Measurements from ENCODE around the gene LZIC.
A peak's percentile ranks its signal among the peaks of the same experiment; 100 is the strongest.
"Not testable (repeated sequence)": the region's sequence is repeated elsewhere in the genome, so short reads cannot be mapped to it uniquely, and the experiment has no call there.

Gene LZIC

DNA sequence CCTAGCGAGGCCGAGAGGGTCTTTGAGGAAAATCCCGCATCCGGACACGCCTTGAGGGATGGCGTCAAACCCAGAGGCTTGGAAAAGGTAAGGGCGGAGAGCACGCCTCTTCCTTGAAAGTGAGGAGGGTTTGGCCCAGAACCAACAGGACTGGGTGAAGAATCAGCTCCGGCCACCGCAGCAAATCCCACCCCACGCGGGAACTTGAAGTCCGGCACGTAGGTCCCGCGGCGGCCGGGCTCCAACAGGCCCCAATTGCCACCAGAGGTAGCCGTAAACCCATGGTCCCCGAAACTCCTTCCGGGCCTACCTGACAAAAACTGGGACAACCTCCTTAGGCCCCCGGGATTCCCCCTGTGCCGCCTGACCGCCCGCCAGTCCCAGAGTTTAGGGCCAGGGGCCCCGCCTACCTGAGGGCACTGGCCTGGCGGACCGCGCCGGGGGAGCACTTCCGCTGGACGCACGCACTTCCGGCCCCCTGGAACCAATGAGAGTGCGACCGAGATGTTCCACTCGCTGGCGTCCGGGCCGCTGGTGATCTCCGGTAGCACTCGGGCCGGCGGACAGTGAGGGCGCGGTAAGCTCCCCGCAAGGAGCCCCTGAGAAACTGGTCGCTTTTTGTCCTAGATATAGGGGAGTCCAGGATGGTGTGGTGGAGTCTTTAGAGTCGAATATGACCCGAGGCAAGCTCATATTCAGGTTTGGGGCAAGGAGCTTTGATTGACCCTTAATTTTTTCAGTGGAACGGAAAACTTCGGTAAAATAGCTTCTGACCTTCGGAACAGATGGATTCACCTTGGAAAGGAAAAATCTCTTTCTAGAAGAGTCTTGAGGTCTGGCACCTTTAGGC is at the start of gene LZIC, which contains the start of gene NMNAT1:
TSS of gene LZIC (minus strand) at position 453 of the 850 bp plus-strand sequence. CDS start 6,772 bp downstream, outside the sequence.
TSS of gene NMNAT1 (plus strand) at position 537 of the 850 bp plus-strand sequence. CDS start 28,599 bp downstream, outside the sequence.
- DNase-seq = peak; percentile 91

DNA sequence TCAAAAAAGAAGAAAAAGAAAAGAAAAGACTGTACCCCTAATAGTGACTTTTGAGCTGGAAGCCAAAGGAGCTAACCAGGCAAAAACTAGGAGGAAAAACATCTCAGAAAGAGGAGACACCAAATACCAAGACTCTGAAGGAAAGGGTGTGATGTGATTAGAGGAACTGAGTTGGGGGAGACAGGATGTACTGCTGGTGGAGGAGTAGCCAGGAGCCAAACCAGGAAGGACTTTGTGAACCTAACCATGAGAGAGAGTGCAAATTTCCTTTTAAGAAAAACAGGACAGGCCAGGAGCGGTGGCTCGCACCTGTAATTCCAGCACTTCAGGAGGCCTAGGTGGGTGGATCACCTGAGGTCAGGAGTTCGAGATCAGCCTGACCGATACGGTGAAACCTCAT is 49.7 kb upstream of the LZIC start:
- DNase-seq = no peak

DNA sequence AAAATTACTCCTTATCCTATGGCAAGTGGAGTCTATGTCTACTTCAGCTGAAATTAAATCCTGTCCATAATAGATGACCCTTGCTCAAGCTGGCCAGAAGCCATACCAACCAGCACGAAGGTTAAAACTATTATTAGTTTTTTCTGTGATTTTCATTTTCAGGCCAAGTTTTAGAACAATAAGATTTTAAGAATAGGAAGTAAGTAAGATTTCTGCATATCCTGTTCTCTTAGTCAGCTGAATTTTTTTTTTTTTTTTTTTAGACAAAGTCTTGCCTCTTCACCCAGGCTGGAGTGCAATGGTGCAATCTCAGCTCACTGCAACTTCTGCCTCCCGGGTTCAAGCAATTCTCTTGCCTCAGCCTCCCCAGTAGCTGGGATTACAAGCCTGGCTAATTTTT is 47.8 kb upstream of the LZIC start:
- no peak for DNase-seq

DNA sequence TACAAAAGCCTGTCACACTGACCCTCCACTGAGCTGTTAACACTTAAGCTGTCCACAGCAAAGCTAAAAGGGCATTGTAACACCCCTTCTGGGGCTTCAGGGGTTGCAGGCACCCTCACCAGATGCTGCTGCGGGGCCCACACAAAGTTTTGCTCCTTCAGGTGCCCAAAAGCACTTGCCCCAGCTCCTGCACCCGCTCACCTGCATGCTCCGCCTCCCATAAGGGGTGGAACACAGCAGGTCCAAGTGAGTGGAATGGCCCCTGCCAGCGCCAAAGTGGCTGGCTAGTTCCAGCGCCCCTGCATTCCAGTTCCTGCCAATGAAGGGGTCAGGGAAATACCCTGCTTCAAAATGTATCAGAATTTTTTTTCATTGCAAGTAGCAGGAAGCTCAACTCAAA is 46.6 kb upstream of the LZIC start:
- no peak for DNase-seq

DNA sequence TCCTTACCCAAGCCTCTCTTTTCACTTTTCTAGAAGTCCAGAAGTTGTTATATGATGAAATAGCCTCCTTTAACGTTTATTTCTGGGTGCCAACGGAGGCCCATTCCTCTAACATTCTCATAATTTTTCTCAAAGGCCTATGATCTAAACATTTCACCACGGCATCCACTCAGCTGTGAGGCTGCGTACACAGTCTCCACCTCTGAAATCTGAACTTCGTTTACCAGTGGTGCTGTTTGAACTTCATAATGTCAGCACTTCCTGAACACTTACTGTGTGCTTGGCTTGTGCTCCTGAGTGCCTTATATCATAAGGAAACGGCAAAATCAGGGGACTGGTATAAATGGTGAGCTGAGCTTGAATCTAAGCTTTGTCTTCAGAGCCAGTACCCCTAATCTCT is 41.8 kb upstream of the LZIC start:
- no peak for DNase-seq

DNA sequence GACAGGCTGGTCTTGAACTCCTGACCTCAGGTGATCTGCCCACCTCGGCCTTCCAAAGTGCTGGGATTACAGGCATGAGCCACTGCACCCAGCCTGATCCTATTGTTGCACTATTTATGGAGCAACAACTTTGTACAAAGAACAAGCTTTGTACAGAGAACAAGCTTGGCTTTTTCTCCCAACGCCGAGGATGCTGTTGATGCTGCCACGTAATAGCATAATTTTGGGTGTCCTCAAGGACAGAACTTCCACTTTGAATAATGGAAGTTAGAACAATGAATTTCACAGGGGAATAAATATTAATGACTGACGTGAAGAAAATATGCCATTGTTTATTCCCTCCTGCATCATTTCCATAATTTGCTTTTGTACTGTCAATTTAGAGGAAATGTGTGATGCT is 41.1 kb upstream of the LZIC start:
- no peak for DNase-seq

DNA sequence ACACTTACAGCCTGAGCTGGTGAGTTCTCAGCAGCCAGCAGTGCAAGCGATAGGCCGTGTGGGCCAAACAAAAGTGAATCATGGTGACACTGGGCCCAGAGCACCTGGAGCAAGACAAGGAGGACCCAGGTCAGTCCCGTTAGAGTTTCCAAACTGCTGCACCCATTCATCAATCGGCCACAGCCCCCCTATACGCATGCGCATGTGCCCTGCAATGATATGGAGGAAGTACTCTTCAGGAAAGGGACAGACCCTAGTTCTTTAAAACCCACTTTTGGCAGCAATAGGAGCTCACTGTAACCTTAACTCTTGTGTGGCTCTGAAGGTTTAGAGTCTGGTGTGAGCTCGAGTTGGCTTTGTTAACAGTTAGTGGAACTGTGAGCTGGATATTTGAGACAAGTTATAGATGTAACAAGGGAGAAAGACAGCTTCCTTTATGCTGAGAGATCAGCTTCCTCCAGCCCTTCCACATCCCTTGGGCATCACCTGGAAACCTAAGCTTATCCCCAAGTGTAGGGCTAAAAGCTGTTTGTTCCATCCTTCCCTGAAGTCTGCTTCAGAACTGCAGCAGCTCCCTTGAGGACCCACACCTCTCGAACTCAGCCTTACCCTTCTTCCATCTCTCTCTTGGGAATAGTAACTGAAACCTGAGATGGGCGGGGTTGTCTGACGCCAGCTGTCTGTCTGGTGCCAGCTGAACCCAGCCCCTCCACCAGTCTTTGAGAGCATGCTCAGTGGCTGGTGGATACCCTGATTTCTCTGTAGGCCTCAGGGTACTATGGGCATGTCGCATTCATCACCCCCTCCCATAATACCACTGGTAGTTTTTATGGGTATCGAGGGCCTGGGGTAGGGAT is 17.7 kb upstream of the LZIC start:
- peak; percentile 99 for DNase-seq

DNA sequence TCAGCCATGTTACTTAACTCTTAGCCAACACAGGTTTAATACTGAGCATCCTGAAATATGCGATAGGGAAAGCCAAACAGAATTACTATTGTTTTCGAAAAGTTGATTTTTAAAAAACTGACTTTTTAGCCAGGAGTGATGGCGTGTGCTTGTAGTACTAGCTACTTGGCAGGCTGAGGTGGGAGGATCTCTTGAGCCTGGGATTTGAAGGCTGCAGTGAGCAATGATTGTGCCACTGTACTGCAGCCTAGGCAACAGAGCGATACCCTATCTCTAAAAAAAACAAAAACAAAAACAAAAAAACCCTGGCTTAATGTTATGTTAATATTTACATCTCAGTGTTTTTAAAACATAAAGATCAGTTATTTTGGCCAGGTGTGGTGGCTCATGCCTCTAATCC is 16.8 kb upstream of the LZIC start:
- peak; percentile 11 for DNase-seq

DNA sequence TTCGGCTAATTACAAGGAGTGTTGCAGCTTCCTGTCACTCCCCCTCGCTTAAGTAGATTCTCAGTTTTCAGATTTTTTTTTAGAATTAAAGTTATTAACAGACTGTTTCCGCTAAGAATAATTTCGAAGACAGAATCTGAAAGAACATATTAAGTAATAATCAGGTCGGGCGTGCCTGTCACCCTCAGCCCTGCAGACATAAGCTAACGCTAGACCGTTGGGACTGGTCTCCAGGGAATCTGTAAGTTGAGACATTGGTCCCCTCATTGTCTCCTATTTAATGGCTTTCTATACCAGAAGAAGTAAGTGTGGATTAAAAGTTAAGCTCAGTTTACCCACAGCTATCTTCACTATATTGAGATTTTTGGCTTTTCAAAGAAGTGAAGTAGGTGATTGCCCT is 14.5 kb upstream of the LZIC start:
- DNase-seq = peak; percentile 20

DNA sequence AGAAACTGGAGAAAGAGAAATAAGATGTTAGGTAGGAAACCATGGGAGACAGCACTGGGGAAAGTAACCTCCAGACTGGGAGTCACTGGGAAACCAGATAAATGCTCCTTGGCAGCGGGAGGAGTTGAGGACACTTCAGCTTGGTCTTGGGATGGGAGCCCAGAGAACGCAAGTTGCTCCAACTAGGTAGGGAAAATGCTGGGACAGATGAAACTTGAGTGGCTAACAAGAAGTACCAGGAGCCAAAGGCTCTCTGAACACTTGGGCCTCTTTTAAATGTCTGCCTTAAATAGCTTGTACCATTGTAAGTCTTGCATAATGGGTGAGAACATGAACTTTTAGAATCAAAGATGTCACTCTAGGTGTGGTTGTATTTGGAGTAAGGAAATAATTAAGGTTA is 3.1 kb upstream of the LZIC start:
- no peak for DNase-seq

DNA sequence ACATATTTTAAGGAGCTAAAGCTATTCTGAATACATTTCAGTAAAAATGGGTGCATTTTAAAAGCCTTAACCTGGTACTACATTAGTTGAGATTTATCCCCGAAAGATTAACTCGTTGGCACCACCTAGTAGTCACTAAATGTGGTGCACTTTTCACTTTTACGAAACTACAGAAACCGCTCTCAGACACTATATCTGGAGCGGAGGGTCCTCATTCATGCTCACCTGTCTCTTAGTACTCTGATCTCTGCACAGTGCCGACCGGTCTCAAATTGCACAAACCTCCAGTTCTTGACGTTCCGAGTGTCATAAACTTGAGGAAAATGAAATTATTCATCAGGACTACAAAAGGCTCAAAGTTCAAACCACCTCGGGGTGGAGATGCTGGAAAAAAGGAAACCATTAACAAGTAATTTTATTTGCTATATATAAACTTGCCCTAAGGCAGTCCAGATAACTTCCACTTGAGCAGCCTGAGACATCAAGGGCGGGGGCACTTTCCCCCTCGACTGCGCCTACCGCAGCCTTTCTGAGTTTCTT is 722 bp downstream of the LZIC start:
- DNase-seq = peak; percentile 68

DNA sequence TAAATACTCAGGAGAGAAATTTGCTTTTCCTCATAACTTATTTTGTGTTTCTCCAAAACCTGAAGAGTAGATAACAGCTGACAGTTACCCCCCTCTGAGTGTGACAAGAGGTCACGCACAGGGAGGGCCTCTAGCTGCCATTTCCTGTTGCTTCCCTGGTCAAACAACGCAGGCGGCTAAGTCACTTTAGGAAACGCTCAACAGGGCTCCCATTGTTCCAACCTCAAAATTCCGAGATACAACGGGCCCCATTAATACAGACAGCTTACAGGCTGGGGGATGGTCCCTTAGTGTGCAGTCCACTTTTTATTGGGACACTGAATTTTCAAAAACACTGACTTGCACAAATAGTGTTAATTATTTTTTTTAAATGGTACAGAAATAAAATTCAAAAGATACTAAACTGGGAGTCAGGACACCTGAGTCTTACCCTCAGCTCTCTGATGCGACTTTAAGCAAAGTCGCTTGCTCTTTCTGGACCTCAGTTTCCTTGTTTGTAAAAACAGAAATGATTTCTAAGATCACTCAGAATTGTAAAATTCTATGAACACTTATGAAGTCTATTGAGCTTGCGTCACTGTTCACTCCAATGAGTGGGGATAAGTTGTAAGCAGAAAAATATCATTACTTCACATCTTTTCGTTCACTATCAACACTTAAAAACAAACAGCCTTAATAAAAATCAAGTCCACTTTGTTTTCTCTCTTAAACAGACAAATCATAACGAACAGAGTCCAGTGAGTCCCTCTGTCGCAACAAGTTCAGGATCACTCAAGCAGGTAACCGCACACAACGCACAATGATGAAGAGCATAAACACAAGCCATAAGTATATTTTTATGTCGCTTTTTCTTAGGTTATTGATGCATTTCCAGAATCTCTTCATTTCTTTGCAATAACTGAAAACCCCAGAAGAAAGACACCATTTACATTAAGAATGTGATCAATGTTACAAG is 13.5 kb downstream of the LZIC start:
- DNase-seq = no peak

DNA sequence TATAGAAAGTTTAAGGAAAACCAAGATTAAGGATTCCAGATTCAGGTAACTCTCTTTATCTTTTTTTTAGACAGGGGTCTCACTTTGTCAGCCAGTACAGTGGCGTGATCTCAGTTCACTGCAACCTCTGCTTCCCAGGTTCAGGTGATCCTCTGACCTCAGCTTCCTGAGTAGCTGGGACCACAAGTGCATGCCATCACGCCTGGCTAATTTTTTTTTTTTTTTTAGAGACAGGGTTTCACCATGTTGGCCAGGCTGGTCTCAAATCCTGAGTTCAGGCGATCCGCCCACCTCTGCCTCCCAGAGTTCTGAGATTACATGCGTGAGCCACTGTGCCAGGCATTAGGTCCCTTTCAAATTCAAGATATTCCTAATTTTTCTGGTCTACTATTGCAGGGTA is 15.9 kb downstream of the LZIC start:
- DNase-seq = no peak

DNA sequence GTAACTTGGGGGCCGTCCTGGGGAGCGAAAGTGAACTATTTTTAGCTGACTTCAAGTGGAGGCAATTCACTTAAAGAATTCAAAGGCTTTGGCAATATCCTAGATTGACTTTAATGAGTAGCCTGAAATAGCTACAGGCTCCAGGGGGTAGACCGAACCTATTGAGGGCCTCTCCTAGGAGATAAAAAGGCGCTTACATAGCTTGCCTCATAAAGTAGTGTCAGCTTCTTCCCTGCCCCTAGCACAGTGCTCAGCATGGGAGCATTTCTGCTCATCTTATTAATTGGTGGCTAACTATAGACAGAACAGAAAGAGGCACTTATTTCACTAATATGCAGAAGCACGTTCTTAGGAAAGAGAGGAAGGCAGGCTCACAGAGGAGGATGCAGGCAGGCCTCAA is 20.8 kb downstream of the LZIC start:
- no peak for DNase-seq

DNA sequence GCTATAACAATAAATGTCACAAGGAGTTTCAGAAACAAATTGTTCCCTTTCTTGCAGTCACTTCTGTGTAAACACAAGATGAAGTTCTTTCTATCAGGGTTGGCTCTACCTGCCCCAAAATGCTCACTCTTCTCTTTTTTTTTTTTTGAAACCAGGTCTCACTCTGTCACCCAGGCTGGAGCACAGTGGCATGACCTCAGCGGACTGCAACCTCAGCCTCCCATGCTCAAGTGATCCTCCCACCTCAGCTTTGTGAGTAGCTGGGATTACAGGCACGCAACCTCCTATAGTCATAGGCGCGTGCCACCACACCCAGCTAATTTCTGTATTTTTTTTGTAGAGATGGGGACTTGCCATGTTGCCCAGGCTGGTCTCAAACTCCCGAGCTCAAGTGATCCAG is 22.6 kb downstream of the LZIC start:
- DNase-seq = no peak

DNA sequence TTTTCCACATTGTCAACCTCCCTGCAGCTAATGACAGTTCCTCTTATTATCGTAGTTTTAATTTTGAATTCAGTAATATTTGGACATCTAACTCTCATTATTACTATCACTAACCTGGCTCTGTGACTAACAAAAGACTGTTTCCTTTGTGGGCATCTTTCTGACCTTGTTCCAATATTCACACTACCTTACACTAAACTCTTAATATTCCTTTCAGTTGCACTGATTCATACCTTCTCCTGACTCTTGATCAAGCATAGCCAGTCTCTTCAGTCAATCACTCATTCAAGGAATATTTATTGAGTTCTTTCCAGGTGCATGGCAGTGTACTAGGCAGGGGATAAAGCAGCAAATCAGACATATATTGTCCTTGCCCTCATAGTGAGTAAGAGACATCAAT is 25.3 kb downstream of the LZIC start:
- no peak for DNase-seq

DNA sequence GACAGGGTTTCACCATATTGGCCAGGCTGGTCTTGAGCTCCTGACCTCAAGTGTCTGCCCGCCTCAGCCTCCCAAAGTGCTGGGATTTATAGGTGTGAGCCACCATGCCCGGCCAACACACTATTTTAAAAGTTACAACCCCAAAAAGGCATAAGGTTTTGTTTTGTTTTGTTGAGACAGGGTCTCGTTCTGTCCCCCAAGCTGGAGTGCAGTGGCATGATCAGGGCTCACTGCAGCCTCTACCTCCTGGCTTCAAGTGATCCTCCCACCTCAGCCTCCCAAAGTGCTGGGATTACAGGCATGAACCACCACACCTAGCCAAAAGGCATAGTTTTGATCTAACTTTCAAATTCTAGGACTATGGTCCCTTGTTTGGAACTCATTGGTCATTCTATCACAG is 25.7 kb downstream of the LZIC start:
- not testable (repeated sequence) for DNase-seq

DNA sequence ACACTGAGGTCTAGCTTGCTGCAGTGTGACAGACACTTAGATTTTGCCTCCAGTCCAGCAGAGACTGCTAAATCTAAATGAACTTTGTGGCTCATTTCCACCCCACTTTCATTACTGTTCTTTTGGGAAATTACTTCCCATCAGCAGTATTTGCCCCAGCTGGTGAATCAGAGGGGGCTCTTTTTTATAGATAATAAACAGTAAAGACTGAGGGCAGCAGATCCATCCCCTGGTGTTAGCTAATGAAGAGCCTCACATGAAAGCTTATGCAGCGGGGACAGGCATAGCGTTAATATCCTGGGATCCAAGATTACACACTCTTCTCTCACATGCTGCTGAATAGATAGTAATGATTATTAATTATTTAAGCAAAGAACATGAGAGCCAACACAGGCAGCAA is 26.7 kb downstream of the LZIC start:
- DNase-seq = no peak

DNA sequence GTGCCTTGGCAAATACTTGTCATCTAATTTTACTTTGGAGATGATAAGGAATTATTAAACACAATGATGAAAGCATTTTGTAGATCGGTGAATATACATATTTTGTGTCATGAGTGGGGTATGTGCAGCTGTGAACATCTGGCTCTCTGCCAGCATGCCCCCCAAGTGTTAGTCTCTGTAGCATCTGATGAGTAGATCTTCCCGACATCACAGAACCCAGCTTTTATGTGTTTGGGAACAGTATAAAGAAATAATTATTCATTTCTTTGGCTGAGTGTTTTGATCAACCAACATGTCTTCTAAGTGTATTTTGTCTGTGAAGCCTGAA is 28.6 kb downstream of the LZIC start:
- DNase-seq = no peak

DNA sequence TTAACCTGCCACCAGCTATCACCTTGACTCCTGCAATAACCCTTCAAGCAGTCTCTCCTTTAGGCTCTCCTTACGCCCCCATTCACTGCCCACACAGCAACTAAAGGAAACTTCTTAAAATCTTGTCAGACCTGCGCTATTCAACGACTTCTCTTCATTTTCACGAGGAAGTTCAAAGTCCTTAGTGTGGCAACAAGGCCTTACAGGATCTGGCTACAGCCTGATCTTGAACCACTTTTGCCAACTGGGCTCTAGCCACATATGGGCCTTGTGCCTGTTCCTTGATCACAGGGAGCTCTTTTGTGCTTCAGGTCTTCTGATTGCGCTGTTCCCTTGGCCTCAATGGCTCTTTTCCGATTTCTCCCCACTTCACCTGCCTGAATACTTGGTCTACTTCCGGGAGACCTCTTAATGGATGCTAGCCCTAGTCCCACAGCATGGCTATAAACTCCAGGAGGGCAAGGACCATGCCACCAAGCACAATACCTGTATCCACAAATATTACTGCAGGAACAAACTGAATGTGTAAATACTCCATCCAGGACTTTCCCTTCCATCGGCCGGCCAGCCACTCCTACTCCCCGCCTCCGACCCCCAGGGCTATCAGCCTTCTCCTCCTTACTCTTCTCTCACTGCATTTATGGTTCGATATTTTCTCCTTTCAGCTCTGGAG is 30.8 kb downstream of the LZIC start:
- DNase-seq = no peak

DNA sequence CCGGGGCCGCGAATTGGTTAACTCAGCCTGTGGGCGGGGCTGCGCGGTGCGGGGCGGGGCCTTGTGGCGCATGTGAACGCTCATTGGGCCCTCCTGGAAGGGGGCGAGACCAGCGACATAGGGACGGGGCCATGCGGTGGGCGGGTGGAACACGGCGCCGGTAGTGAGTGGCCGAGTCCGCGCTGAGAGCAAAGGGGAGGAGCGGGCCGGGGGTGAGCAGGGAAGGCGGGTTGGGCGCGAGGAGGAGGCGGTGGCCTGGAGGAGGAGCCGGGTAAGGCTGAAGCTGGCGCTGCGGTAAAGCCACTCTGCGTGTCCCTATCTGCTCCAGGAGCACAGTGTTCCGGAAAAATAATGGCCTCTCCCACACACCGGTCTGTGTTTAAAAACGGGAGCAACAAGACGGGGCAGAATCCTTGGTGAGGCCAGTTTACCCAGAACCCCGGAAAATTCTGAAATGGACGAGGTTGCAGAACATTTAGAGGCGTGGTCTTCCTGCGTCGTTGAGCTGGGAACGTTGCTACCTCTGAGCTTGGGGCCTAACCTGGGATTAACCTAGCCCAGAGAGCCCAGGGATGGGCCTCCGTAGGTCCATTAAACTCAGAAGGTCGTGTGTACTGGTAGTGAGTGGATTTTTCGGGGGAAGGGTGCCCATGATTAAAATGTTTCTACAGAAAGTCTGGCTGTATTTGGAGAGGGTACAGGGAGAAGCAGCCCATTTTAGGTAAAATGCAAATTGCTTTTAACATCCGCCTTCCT is 32.6 kb downstream of the LZIC start:
- peak; percentile 99 for DNase-seq
